ENCODE results near the gene THUMPD3.

DNA sequence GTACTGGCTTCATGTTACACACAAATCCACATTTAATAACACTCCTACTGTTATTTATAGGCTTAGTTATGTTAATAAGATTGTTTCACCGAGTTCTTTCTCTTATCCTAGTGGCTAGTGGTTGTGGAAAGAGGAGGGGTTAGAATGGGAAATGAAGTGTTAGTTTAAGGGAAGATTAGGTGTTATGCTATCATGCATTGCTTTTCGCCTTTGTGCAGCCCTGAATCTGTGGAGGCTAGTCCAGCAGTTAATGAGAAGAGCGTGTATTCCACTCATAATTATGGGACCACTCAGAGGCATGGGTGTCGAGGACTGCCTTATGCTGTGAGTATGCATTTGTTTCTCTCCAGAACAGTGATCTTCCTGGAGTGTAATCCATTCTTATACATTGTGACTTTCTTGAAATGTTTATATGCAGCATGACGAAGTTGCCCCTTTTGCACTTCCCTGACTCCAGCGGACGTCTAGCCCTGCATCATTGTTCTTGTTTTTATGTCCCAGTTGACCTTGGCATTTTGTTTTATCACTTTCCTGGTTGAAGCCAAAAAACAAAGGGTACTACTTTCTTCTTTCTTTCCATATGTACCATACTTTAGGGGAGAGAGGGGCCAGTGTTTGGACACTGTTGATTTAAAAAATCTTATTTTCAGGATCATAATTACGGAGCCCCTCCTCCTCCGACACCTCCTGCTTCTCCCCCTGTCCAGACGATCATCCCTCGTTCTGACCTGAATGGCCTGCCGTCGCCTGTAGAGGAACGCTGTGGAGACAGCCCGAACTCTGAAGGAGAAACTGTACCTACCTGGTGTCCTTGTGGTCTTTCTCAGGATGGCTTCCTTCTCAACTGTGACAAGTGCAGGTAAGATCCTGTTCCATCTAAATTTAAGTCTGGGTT, 71.0 kb downstream of the THUMPD3 start:
- no peak for TF ChIP-seq EZH2 (IDR thresholded peaks at IDR 0.05; ENCODE audit: low read length, missing control alignments)
- TF ChIP-seq, protein P1, sequence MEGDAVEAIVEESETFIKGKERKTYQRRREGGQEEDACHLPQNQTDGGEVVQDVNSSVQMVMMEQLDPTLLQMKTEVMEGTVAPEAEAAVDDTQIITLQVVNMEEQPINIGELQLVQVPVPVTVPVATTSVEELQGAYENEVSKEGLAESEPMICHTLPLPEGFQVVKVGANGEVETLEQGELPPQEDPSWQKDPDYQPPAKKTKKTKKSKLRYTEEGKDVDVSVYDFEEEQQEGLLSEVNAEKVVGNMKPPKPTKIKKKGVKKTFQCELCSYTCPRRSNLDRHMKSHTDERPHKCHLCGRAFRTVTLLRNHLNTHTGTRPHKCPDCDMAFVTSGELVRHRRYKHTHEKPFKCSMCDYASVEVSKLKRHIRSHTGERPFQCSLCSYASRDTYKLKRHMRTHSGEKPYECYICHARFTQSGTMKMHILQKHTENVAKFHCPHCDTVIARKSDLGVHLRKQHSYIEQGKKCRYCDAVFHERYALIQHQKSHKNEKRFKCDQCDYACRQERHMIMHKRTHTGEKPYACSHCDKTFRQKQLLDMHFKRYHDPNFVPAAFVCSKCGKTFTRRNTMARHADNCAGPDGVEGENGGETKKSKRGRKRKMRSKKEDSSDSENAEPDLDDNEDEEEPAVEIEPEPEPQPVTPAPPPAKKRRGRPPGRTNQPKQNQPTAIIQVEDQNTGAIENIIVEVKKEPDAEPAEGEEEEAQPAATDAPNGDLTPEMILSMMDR (conservative IDR thresholded peaks at IDR 0.05 in 1 of 2, IDR thresholded peaks at IDR 0.05 in 1 of 2; ENCODE audit: low read depth in 1 of 2, low read length in 2 of 2): no peak
